Ovary (tissue), 3 donors: ENCODE measurements around the gene SOCS6.

Experiments used
- CTCF ChIP-seq, 3 donors: fragments of 450-650 bp in 2 of 3; fragments of 200-600 bp in 1 of 3; IDR thresholded peaks; one replicate each; pipeline versions ENCODE4 v1.5.1 to v1.8.0; 2016 to 2022; ENCODE audit warnings: antibody characterized with exemption in 3 of 3, mild to moderate bottlenecking in 1 of 3
- POLR2A ChIP-seq: fragments of 450-650 bp; IDR thresholded peaks from one replicate; pipeline ENCODE4 v1.6.1; 2017; ENCODE audit warnings: antibody characterized with exemption, mild to moderate bottlenecking, moderate library complexity
- donor health status: DM: no; HTN: no; CAD: no.

GRCh38 chr18:70373042-70373519, 84.2 kb downstream of the SOCS6 start:
- TF ChIP-seq CTCF (IDR thresholded peaks at IDR 0.05), result no peak
- no peak for TF ChIP-seq POLR2A
